ENCODE measurements around the gene TRPV4. TPM values are rescaled to one million over a fixed set of nuclear protein-coding genes. Genes with fewer than 3 reads are reported as not detected.

TRPV4 gene
- total and polyA plus RNA-seq, 2 experiments from 2014 or later = 2.3 to 4.7 TPM

DNA sequence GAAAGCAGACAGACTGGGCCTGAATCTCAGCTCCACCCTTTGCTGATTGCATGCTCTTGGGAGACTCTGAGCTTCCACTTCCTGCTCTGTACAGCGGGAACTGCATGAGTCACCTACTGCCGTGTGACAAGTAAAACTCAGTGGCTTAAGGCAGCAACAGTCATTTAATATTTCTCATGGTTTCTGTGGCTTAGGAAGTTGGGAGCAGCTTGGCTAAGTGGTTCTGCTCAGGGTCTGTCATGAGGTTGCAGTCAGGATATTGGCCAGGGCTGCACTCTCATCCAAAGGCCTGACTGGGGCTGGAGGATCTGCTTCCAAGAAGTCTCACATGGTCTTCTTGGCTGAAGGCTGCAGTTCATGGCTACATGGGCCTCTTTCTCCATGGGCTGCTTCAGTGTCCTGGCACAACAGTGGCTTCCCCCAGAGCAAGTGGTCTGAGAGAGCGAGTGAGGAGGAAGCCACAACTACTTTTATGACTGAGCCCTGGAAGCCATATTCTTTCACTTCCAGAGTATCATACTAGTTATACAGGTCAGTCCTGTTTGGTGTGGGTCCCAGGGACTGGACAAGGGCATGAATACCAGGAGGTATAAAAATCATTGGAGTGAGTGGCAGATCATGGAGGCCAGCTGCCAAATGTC is 69.9 kb downstream of the TRPV4 start:
- no peaks in the 10 kb centered on the region for H3K36me3 ChIP-seq (replicated peaks; ENCODE audit: insufficient read depth, low read depth)
- 84% methylated on average over 3 of the region's 3 CpGs for WGBS (ENCODE audit: low lambda C conversion rate, missing lambda C conversion rate)
- no peaks in the 10 kb centered on the region for H3K4me1 ChIP-seq (ENCODE audit: insufficient read depth)
- no peaks in the 10 kb centered on the region for H3K79me2 ChIP-seq
- no peak overlapping the region for H3K4me2 ChIP-seq
- H3K27me3 ChIP-seq = no peaks in the 10 kb centered on the region
- H3K4me3 ChIP-seq = no peak overlapping the region
- no peaks in the 10 kb centered on the region for H3K9me3 ChIP-seq (ENCODE audit: low read depth)
- no peak overlapping the region for H2AFZ ChIP-seq
- no peak overlapping the region for H3K27ac ChIP-seq
- DNase-seq (ENCODE audit: low spot score) = no peak
- no peaks in the 10 kb centered on the region for H3K9me2 ChIP-seq (replicated peaks; ENCODE audit: insufficient read depth)
- TF ChIP-seq, protein P1, sequence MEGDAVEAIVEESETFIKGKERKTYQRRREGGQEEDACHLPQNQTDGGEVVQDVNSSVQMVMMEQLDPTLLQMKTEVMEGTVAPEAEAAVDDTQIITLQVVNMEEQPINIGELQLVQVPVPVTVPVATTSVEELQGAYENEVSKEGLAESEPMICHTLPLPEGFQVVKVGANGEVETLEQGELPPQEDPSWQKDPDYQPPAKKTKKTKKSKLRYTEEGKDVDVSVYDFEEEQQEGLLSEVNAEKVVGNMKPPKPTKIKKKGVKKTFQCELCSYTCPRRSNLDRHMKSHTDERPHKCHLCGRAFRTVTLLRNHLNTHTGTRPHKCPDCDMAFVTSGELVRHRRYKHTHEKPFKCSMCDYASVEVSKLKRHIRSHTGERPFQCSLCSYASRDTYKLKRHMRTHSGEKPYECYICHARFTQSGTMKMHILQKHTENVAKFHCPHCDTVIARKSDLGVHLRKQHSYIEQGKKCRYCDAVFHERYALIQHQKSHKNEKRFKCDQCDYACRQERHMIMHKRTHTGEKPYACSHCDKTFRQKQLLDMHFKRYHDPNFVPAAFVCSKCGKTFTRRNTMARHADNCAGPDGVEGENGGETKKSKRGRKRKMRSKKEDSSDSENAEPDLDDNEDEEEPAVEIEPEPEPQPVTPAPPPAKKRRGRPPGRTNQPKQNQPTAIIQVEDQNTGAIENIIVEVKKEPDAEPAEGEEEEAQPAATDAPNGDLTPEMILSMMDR (IDR thresholded peaks at IDR 0.05; ENCODE audit: poor library complexity) = no peak
- TF ChIP-seq EZH2phosphoT487 (IDR thresholded peaks at IDR 0.05; ENCODE audit: low read depth, severe bottlenecking, unreplicated experiment) (no peak), EZH2 (IDR thresholded peaks at IDR 0.05; ENCODE audit: borderline replicate concordance) (no peak)
- H4K20me1 ChIP-seq (ENCODE audit: insufficient read depth, poor library complexity, severe bottlenecking) = no peaks in the 10 kb centered on the region

DNA sequence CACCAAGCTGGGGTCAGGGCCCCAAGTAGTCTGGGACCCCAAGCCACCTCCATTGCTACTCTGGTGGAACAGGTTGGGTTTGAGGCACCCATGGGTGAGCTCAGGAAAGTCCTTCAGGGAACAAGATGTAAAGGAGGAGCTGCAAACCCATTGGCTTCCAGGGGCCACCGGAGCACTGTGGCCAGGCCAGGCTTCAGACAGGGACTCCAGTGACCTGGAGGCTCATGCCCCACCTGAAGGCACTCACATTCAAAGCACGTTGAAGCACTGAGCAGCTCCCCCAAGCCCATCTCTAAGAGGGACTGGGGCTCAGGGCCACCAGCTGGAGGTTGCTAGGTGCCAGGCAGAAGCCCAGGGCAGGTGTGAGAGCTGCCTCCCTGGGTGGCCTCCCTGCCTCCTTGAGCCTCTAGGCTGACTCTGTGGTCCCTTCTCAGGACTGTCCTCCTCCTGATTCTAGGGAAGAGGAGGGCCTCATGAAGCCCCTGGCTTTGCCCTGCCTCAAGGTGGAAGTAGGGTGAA is 70.5 kb downstream of the TRPV4 start:
- H3K27ac ChIP-seq = no peak overlapping the region
- WGBS (ENCODE audit: low lambda C conversion rate, missing lambda C conversion rate) = 93% methylated on average over 2 of the region's 2 CpGs
- no peaks in the 10 kb centered on the region for H3K4me1 ChIP-seq (ENCODE audit: insufficient read depth)
- H3K9me2 ChIP-seq (replicated peaks; ENCODE audit: insufficient read depth) = no peaks in the 10 kb centered on the region
- no peak overlapping the region for H3K4me3 ChIP-seq
- no peaks in the 10 kb centered on the region for H3K79me2 ChIP-seq
- no peak overlapping the region for H2AFZ ChIP-seq
- H3K4me2 ChIP-seq = no peak overlapping the region
- no peaks in the 10 kb centered on the region for H3K36me3 ChIP-seq (replicated peaks; ENCODE audit: insufficient read depth, low read depth)
- H3K9me3 ChIP-seq (ENCODE audit: low read depth) = no peaks in the 10 kb centered on the region
- no peaks in the 10 kb centered on the region for H4K20me1 ChIP-seq (ENCODE audit: insufficient read depth, poor library complexity, severe bottlenecking)
- no peak for DNase-seq (ENCODE audit: low spot score)
- TF ChIP-seq EZH2phosphoT487 (IDR thresholded peaks at IDR 0.05; ENCODE audit: low read depth, severe bottlenecking, unreplicated experiment) = no peak
- no peak for TF ChIP-seq EZH2 (IDR thresholded peaks at IDR 0.05; ENCODE audit: borderline replicate concordance)
- TF ChIP-seq, protein P1 (IDR thresholded peaks at IDR 0.05; ENCODE audit: poor library complexity) = no peak
- H3K27me3 ChIP-seq = no peaks in the 10 kb centered on the region

DNA sequence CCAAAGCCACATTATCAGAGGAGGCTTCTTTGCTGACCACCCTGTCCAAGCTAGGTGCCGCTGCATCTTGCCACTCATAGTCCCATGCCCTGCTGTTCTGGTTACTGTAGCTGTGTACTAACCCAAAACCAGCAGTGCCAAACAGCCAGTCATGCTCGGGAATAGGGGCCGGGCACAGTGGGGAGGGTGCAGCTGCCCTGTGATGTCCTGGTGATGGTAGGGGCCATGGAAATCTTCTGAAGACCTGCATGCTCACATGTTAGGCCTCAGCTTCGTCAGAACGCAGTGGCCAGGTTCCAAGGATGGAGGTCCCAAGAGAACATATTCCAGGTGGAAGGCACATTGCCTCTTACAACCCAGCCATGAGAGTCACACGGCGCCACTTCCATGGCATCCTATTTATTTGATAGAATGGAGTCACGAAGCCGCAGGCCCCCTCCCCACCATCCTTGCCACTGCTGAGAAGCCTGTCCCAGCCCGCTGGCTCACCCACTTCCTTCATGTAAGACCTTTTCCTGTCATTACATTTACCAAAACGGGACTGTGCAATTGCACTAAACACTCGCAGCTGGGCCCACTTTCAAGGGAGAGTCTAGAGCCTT is 71.0 kb downstream of the TRPV4 start:
- no peaks in the 10 kb centered on the region for H3K4me1 ChIP-seq (ENCODE audit: insufficient read depth)
- H2AFZ ChIP-seq = no peak overlapping the region
- 97% methylated on average over 12 of the region's 12 CpGs for WGBS (ENCODE audit: low lambda C conversion rate, missing lambda C conversion rate)
- no peaks in the 10 kb centered on the region for H3K79me2 ChIP-seq
- no peaks in the 10 kb centered on the region for H3K9me3 ChIP-seq (ENCODE audit: low read depth)
- H3K27ac ChIP-seq = no peak overlapping the region
- no peak for DNase-seq (ENCODE audit: low spot score)
- H3K4me3 ChIP-seq = no peak overlapping the region
- no peak overlapping the region for H3K4me2 ChIP-seq
- no peak for TF ChIP-seq EZH2phosphoT487 (IDR thresholded peaks at IDR 0.05; ENCODE audit: low read depth, severe bottlenecking, unreplicated experiment)
- TF ChIP-seq EZH2 (IDR thresholded peaks at IDR 0.05; ENCODE audit: borderline replicate concordance) = no peak
- TF ChIP-seq, protein P1 (IDR thresholded peaks at IDR 0.05; ENCODE audit: poor library complexity) = no peak
- H3K36me3 ChIP-seq (replicated peaks; ENCODE audit: insufficient read depth, low read depth) = no peaks in the 10 kb centered on the region
- H3K9me2 ChIP-seq (replicated peaks; ENCODE audit: insufficient read depth) = no peaks in the 10 kb centered on the region
- H4K20me1 ChIP-seq (ENCODE audit: insufficient read depth, poor library complexity, severe bottlenecking) = no peaks in the 10 kb centered on the region
- no peaks in the 10 kb centered on the region for H3K27me3 ChIP-seq

All from hepatocyte (in vitro differentiated cells).